GM21390 (cell line): ENCODE data around the gene ADAM8.

Experiments used
- ATAC-seq: cut with Tn5 transposase; IDR thresholded peaks from one replicate; pipeline ENCODE4 v1.9.1; 2021; ENCODE audit not compliant: unreplicated experiment

ADAM8 gene

DNA sequence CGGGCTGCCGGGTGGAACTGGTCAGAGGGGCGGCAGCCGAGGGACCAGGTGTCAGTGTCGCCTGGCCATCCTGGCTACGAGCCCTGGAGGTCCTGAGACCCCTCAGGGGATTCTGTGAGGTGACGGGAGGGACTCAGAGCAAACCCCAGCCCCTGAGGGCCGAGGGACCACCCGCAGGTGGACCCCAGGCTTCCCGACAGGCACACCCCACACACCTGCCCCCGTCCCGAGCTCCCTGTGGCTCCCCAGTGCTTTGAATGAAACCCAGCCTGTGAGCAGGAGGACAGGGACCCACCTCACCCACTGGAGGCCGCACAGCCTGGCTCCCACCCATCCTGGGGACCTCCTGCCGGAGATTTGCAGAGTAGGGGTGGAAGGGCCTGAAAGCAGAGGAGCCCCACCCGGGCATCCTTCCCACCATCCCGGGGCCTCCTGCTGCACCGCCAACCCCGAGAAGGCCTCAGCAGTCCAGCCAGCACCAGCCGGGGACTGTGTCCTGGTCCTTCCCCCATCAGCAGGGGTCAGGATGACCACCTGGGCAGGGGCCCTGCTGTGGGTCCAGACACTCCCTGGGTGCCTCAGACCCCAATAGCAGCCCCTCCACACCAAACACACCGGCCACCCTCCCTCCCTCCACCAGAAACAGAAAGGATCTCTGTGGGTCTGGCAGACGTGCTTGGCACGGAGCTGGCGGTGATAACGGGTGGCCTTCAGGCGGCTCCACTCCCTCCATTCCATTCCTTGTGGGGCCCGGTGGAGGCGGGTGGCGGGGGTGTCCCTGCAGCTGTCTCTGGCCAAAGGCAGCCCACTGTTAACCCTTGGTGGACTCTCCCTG is 25.1 kb downstream of the ADAM8 start:
- no peak for ATAC-seq

DNA sequence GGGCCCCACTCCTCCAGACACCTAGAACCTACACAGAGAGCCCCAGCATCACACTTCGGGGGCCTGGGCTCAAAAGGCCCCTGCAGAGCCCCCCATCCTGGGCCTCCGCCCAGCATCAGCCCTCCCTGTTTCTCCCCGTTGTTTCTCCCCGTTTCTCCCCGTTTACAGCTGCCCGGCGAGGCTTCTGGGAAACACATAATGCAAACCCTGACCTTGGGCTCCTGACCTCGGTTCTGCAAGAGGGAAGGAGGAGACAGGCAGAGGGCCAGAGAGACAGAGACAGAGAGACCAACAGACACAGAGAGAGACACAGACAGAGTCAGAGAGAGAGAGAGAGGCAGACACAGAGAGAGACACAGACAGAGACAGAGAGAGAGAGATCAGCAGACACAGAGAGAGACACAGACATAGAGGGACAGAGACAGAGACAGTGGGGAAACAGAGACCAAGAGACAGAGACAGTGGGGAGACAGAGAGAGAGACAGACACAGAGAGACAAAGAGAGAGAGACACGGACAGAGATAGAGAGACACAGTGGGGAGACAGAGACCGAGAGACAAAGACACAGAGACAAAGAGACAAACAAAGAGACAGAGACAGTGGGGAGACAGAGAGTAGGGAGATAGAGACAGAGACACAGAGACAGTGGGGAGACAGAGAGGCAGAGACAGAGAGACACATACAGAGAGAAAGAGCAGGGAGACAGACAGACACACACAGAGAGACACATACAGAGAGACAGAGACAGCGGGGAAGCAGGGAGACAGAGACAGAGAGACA is 26.5 kb downstream of the ADAM8 start:
- ATAC-seq = no peak

GRCh38 chr10:133249094-133249780 is 27.4 kb downstream of the ADAM8 start:
- no peak for ATAC-seq

DNA sequence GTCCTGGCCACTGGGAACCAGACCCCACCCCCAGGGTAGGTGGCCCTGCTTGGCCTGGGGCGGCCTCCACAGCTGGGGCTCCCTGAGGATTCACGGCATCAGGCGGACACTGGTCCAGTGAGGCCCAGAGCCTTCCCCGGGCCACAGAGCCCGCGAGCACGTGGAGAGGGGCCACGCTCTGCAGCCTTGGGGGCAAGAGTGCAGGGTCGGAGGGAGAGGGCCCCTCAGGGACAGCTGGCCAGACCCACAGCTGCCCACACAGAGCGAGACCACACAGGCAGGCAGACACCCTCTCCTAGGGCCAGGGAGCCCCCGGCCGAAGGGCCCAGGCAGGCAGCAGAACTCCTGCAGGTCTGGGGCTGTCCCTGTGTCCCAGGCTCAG is 28.3 kb downstream of the ADAM8 start:
- no peak for ATAC-seq

GRCh38 chr10:133247681-133248333 is 28.9 kb downstream of the ADAM8 start:
- no peak for ATAC-seq

DNA sequence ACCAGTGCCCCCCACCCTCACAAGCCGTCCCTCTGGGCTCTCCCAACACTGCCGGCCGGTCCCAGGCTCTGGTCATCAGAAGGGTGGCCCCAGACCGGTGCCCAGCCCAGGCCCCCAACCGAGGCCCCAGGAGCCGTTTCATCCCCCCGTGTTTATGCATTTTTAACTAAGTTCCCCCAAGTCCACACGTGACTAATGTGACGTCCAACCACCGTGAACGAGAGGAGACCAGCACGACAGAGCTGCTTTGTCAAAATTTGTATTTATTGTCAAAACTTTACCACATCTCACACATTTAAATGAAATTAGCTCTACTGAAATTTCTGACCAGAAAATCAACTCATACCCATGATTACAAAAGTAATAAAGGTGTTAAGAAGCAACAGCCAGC is 30.4 kb downstream of the ADAM8 start:
- ATAC-seq = no peak

DNA sequence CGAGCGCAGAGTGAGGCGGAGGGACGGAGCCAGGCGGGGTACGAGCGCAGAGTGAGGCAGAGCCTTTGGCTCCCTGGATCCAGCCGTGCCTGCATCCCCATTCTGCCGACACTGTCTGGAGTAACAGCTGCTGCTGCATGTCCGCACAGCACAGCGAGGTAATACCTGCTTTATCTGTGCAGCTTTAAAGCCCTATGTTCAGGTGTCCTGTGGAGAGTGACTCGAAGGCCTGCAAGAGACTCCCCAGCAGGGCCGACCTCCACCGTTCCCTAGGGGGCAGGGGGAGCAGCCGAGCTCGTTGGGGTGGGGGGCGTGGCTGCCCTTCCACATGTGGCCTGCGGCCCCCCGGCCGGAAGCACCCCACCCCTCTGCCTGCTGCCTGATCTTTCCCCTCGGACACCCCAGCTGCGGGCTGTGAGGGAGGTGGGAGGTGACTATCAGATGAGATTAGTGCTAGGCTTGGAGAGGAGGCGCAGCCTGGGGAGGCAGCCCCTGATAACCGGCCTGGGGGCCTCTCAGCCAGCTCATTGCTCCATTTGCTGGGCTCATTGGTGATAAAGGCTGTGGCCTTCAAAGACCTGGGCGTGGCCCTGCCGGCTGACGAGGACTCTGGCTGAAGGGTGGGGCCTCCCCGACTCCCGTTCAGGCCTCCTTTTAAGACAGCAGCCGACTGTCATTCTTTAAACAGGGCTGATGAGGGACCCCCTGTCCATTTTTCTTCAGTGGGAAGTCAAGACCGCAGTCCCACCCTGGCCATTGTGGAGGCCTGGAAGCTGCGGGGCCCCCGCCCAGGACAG is 31.0 kb downstream of the ADAM8 start:
- no peak for ATAC-seq

DNA sequence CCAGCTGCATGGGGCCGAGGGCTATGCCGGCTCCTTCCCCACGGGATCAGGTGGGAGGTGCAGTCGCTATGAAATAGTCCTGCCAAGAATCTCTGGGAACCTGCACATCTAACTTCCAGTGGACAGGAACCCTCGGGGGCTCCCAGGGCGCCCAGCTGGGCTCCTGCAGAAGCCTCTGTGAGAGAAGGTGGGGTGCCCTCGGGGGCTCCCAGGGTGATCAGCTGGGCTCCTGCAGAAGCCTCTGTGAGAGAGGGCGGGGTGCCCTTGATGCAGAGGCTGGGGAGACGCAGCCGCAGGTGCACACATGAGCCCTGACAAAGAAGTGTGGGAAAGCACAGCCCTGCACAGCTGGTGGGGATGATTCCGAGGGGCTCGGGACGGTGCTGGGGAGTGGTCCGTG is 33.1 kb downstream of the ADAM8 start:
- ATAC-seq = no peak

- no peak for ATAC-seq
These were observed 33.9 kb downstream of the ADAM8 start for GRCh38 chr10:133242611-133243356.

DNA sequence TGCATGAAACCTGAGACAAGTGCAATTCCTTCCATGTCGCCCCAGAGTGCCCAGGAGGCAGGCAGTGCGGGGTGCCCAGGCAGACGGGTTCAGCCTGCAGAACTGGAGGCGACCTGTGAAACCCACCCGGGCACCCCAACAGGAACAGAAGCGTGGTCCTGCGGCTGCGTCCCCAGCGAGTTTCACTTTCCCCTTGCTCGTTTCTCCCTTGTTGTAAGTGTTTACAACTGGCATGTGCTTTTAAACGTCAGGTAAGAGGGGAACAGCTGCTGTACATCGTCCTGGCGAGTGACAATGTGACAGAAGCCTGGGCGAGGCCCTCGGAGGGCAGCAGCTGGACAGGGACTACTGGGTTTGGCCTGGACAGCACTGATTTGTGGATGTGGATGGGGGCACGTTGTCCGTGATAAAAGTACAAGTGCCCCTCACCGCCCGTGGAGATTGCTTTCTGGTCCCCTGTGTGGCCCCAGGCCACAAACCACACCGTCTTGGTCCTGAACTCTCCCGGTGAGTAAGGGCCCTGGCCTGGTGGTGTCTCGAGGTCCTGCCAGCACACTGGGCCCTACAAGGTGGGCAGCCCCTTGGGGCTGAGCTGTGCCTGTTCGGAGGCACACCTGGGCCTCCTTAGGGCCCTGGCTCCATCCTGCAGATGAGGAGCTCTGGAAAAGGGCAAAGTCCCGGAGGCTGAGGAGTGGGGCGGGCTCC is 35.0 kb downstream of the ADAM8 start:
- ATAC-seq = peak; percentile 68

- ATAC-seq = no peak
These were observed 36.7 kb downstream of the ADAM8 start for GRCh38 chr10:133239990-133240389.

DNA sequence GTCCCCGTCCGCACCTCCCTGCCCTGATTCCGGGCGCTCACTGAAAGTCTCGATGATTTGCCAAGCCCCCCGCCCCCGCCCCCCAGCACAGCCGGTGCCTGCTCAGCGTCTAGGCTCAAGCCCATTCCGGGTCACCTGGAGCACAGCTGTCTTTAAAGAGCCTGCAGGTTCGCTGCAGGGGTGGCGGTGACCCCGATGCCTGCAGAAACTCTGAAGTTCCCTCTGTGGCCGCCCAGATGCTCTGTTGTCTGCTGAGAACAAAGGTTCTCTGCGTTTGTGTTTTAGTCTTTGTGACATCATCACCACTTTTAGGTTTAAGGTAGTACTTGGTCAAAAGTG is 38.2 kb downstream of the ADAM8 start:
- no peak for ATAC-seq

DNA sequence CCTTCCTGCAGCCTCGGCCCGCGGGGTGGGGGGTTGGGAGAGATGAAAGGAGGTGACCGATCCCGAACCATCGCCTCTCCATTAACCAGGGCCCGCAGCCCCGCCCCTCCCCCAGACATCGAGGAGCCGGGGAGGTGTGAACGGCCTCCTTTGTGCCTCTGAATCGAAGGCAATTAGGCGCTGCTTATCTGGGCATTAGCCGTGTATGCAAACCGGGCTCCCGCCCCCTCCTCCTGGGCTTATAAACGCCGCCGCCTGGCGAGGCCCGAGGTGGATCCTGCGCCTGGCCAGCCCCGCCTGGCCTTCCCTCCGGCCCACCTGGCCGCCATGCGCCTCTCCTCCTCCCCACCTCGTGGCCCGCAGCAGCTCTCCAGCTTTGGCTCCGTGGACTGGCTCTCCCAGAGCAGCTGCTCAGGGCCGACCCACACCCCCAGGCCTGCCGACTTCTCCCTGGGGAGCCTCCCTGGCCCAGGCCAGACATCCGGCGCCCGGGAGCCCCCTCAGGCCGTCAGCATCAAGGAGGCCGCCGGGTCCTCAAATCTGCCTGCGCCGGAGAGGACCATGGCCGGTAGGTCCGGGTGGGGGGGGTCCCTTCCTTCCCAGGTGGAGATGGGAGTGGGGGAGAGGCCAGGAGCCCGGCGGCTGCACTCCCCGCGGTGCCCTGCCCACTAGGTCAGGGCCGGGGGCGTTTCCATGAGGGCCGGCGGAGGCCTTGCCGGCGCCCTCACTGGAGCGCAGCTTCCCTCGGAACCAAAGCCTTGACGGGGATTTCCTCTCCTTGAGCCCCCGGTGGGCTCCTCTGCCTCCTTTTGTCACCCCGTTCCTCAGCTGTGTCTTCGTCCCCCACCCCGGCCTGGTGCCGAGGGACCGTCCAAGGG is 38.8 kb downstream of the ADAM8 start, which contains the start of gene VENTX:
Gene VENTX (plus strand): TSS at position 268 of the 878 bp plus-strand sequence. CDS start 60 bp downstream, at position 328.
- no peak for ATAC-seq

DNA sequence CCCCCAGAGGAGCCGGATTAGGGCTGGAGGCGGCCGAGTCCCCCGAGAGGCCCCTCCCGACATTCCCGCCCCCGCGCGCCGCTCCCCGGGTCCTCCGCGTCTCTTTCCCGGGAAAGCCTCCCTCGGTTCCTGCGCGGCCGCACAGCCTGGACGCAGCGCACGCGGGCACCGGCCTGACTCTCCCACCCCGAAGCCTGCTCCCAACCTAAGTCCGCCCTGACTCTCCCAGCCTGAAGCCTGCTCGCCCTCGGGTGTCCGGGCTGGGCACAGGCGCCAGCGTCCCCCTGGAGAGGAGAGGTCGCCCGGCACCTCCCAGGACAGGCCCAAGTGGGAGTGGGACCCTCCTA is 39.5 kb downstream of the ADAM8 start:
- ATAC-seq = no peak

GRCh38 chr10:133236401-133237240 is 40.0 kb downstream of the ADAM8 start:
- ATAC-seq = no peak

GRCh38 chr10:133235932-133236331 is 40.7 kb downstream of the ADAM8 start:
- no peak for ATAC-seq

- no peak for ATAC-seq
These were observed 41.3 kb downstream of the ADAM8 start for GRCh38 chr10:133235265-133235855.
